Left ventricle myocardium inferior (tissue), 1 donor: ENCODE measurements around the gene PKIG. TPM values are rescaled to one million over a fixed set of nuclear protein-coding genes. Genes with fewer than 3 reads are reported as not detected.

Experiments used
- DNase-seq: peaks from one replicate; pipeline ENCODE4 v3.0.0-alpha.2; 2020
- H3K27ac ChIP-seq: fragments of 200-600 bp; replicated peaks from 2 replicates; pipeline ENCODE4 v1.8.0; 2021
- H3K27me3 ChIP-seq: fragments of 200-600 bp; 2 replicates; pipeline ENCODE4 v1.8.0; 2021; ENCODE audit warnings: low read depth
- H3K36me3 ChIP-seq: fragments of 200-600 bp; 2 replicates; pipeline ENCODE4 v1.8.0; 2021
- H3K4me1 ChIP-seq: fragments of 200-600 bp; 2 replicates; pipeline ENCODE4 v1.8.0; 2021
- H3K4me3 ChIP-seq: fragments of 200-600 bp; 2 replicates; pipeline ENCODE4 v1.8.0; 2021; ENCODE audit warnings: mild to moderate bottlenecking, moderate library complexity
- H3K9me3 ChIP-seq: fragments of 200-600 bp; replicated peaks from 2 replicates; pipeline ENCODE4 v1.8.0; 2021
- CTCF ChIP-seq: fragments of 200-600 bp; IDR thresholded peaks from 2 replicates; pipeline ENCODE4 v1.8.0; 2021; ENCODE audit warnings: antibody characterized with exemption, mild to moderate bottlenecking, borderline replicate concordance
- intact Hi-C: fragments of 100-400 bp; cut with micrococcal nuclease; formaldehyde crosslinking; loops from one replicate; pipeline ENCODE4 v1.11.0; 2022
- total RNA-seq: library from RNA; stranded (reverse); fragmentation: NEBNext Ultra II Directional; extraction: Animal tissue kit (Norgen Biotek cat#: 25700); gene quantifications from one replicate; pipeline ENCODE4 v1.2.1, GENCODE V29; 2021
- donor health status: DM: no; HTN: yes; CAD: no; lungs with severe emphysema.

Gene PKIG
- total RNA-seq, 1 donor from 2014 or later = 172 TPM

- Histone ChIP-seq H3K4me3 (no peak overlapping the region), H3K4me1 (peaks cover 92% of the 10 kb centered on the region), H3K27me3 (no peaks in the 10 kb centered on the region), H3K9me3 (no peaks in the 10 kb centered on the region), H3K27ac (peak overlapping the region; percentile 90), H3K36me3 (peaks cover 6% of the 10 kb centered on the region)
- no peak for TF ChIP-seq CTCF
- intact Hi-C loops = no loop called here
- DNase-seq = no peak
These were observed 58.9 kb downstream of the PKIG start for GRCh38 chr20:44641325-44641724.

GRCh38 chr20:44642203-44643153, 60.1 kb downstream of the PKIG start:
- peak overlapping the region; percentile 90 for H3K27ac ChIP-seq
- peaks cover 6% of the 10 kb centered on the region for H3K36me3 ChIP-seq
- peak overlapping the region; percentile 49 for H3K4me3 ChIP-seq
- no peaks in the 10 kb centered on the region for H3K9me3 ChIP-seq
- H3K27me3 ChIP-seq = no peaks in the 10 kb centered on the region
- peak; percentile 81 for DNase-seq
- intact Hi-C loops = no loop called here
- TF ChIP-seq CTCF = no peak
- H3K4me1 ChIP-seq = peaks cover 92% of the 10 kb centered on the region

GRCh38 chr20:44643154-44643519, 60.8 kb downstream of the PKIG start:
- Histone ChIP-seq H3K27me3 (no peaks in the 10 kb centered on the region), H3K36me3 (peaks cover 6% of the 10 kb centered on the region), H3K4me3 (peak overlapping the region; percentile 49), H3K4me1 (peaks cover 92% of the 10 kb centered on the region), H3K27ac (peak overlapping the region; percentile 90), H3K9me3 (no peaks in the 10 kb centered on the region)
- no peak for DNase-seq
- intact Hi-C loops = no loop called here
- no peak for TF ChIP-seq CTCF

- no peak for TF ChIP-seq CTCF
- no peaks in the 10 kb centered on the region for H3K27me3 ChIP-seq
- no peaks in the 10 kb centered on the region for H3K9me3 ChIP-seq
- peaks cover 6% of the 10 kb centered on the region for H3K36me3 ChIP-seq
- no peak overlapping the region for H3K4me3 ChIP-seq
- peaks cover 92% of the 10 kb centered on the region for H3K4me1 ChIP-seq
- intact Hi-C loops = no loop called here
- peak overlapping the region; percentile 90 for H3K27ac ChIP-seq
- peak; percentile 76 for DNase-seq
These were observed 61.3 kb downstream of the PKIG start for GRCh38 chr20:44643596-44644229.

GRCh38 chr20:44644230-44644617, 61.8 kb downstream of the PKIG start:
- Histone ChIP-seq H3K9me3 (no peaks in the 10 kb centered on the region), H3K27ac (peak overlapping the region; percentile 90), H3K27me3 (no peaks in the 10 kb centered on the region), H3K36me3 (peaks cover 6% of the 10 kb centered on the region), H3K4me1 (peaks cover 92% of the 10 kb centered on the region), H3K4me3 (no peak overlapping the region)
- DNase-seq = no peak
- intact Hi-C loops = no loop called here
- no peak for TF ChIP-seq CTCF
